H9 (cell line): ENCODE measurements around the gene TDP2. TPM values are rescaled to one million over a fixed set of nuclear protein-coding genes. Genes with fewer than 3 reads are reported as not detected.
A peak's percentile ranks its signal among the peaks of the same experiment; 100 is the strongest.

Source experiments
- DNase-seq: peaks from one replicate; pipeline ENCODE4 v3.0.0-alpha.2; 2017
- H2AFZ ChIP-seq: one replicate; pipeline ENCODE4 v1.6.1; 2013; ENCODE audit warnings: mild to moderate bottlenecking, low read length, control low read depth, moderate library complexity
- H2AK5ac ChIP-seq: 2 replicates; pipeline ENCODE4 v1.6.1; 2013; ENCODE audit warnings: low read length, control low read depth, mixed read lengths; ENCODE audit not compliant: insufficient read length
- H2BK120ac ChIP-seq: one replicate; pipeline ENCODE4 v1.6.1; 2013; ENCODE audit warnings: low read depth, mild to moderate bottlenecking, low read length, control low read depth, inconsistent platforms; ENCODE audit not compliant: poor library complexity, severe bottlenecking
- H2BK12ac ChIP-seq: 2 replicates; pipeline ENCODE4 v1.6.1; 2013; ENCODE audit warnings: low read length, control low read depth, mixed read lengths, low read depth; ENCODE audit not compliant: insufficient read length
- H2BK15ac ChIP-seq: 2 replicates; pipeline ENCODE4 v1.6.1; 2013; ENCODE audit warnings: low read depth, low read length, control low read depth
- H2BK20ac ChIP-seq: one replicate; pipeline ENCODE4 v1.6.1; 2013; ENCODE audit warnings: low read depth, mild to moderate bottlenecking, low read length, control low read depth, inconsistent platforms; ENCODE audit not compliant: poor library complexity, severe bottlenecking
- H2BK5ac ChIP-seq: 2 replicates; pipeline ENCODE4 v1.6.1; 2013; ENCODE audit warnings: low read length, control low read depth, mixed read lengths; ENCODE audit not compliant: insufficient read length
- H3K14ac ChIP-seq: 2 replicates; pipeline ENCODE4 v1.6.1; 2013; ENCODE audit warnings: low read length, control low read depth; ENCODE audit not compliant: insufficient read depth
- H3K18ac ChIP-seq: 2 replicates; pipeline ENCODE4 v1.6.1; 2013; ENCODE audit warnings: low read depth, mild to moderate bottlenecking, mixed read lengths, low read length, control low read depth; ENCODE audit not compliant: insufficient read length
- H3K23ac ChIP-seq: 2 replicates; pipeline ENCODE4 v1.6.1; 2013; ENCODE audit warnings: low read length, control low read depth, mixed read lengths, low read depth; ENCODE audit not compliant: insufficient read length
- H3K23me2 ChIP-seq: 2 replicates; pipeline ENCODE4 v1.6.1; 2013; ENCODE audit warnings: low read depth, mild to moderate bottlenecking, mixed read lengths, low read length, control low read depth; ENCODE audit not compliant: insufficient read length, poor library complexity, severe bottlenecking
- H3K27ac ChIP-seq: 2 replicates; pipeline ENCODE4 v1.5.1; 2013; ENCODE audit warnings: low read length, control low read depth, mixed read lengths, low read depth; ENCODE audit not compliant: insufficient read length
- H3K27me3 ChIP-seq: 2 replicates; pipeline ENCODE4 v1.6.1; 2013; ENCODE audit warnings: low read length, control low read depth, inconsistent platforms; ENCODE audit not compliant: insufficient read depth
- H3K4ac ChIP-seq: 2 replicates; pipeline ENCODE4 v1.6.1; 2013; ENCODE audit warnings: low read depth, mild to moderate bottlenecking, control low read depth, inconsistent platforms, low read length, moderate library complexity
- H3K4me1 ChIP-seq: 2 replicates; pipeline ENCODE4 v1.6.1; 2013; ENCODE audit warnings: low read length, control low read depth, inconsistent platforms; ENCODE audit not compliant: insufficient read depth
- H3K4me2 ChIP-seq: 2 replicates; pipeline ENCODE4 v1.6.1; 2013; ENCODE audit warnings: low read length, control low read depth, mixed read lengths; ENCODE audit not compliant: insufficient read length, insufficient read depth
- H3K56ac ChIP-seq: 2 replicates; pipeline ENCODE4 v1.6.1; 2013; ENCODE audit warnings: low read depth, mild to moderate bottlenecking, mixed read lengths, low read length, control low read depth; ENCODE audit not compliant: insufficient read length
- H3K79me1 ChIP-seq: 2 replicates; pipeline ENCODE4 v1.6.1; 2013; ENCODE audit warnings: low read depth, mild to moderate bottlenecking, moderate library complexity, low read length, control low read depth, inconsistent platforms; ENCODE audit not compliant: insufficient read depth, poor library complexity, severe bottlenecking
- H3K79me2 ChIP-seq: 2 replicates; pipeline ENCODE4 v1.6.1; 2013; ENCODE audit warnings: low read length, control low read depth, inconsistent platforms; ENCODE audit not compliant: insufficient read depth
- H3K9ac ChIP-seq: 2 replicates; pipeline ENCODE4 v1.6.1; 2013; ENCODE audit warnings: low read length, control low read depth, mixed read lengths; ENCODE audit not compliant: insufficient read length; ENCODE audit errors: extremely low read depth
- H3K9me3 ChIP-seq: one replicate; pipeline ENCODE4 v1.6.1; 2013; ENCODE audit warnings: low read depth, low read length, inconsistent platforms; ENCODE audit not compliant: control insufficient read depth
- H3T11ph ChIP-seq: one replicate; pipeline ENCODE4 v1.6.1; 2013; ENCODE audit warnings: mild to moderate bottlenecking, low read length, control low read depth, inconsistent platforms
- H4K20me1 ChIP-seq: one replicate; pipeline ENCODE4 v1.6.1; 2013; ENCODE audit not compliant: control insufficient read depth, insufficient read length, insufficient read depth
- H4K5ac ChIP-seq: 2 replicates; pipeline ENCODE4 v1.6.1; 2013; ENCODE audit warnings: low read depth, mild to moderate bottlenecking, mixed read lengths, low read length, control low read depth; ENCODE audit not compliant: insufficient read length
- H4K8ac ChIP-seq: replicated peaks from 2 replicates; pipeline ENCODE4 v1.6.1; 2013; ENCODE audit warnings: low read length, control low read depth, mixed read lengths, low read depth; ENCODE audit not compliant: insufficient read length
- H4K91ac ChIP-seq: 2 replicates; pipeline ENCODE4 v1.6.1; 2013; ENCODE audit warnings: low read depth, mild to moderate bottlenecking, moderate library complexity, mixed read lengths, low read length, control low read depth; ENCODE audit not compliant: insufficient read length
- H3K27ac Mint-ChIP-seq, 3 experiments: 2 replicates in 2 of 3; 3 replicates in 1 of 3; pipeline ENCODE4 v1.8.0; 2020 to 2021; ENCODE audit warnings: mixed read lengths in 3 of 3, mild to moderate bottlenecking in 1 of 3, moderate library complexity in 1 of 3
- H3K27me3 Mint-ChIP-seq: 2 replicates; pipeline ENCODE4 v1.8.0; 2021; ENCODE audit warnings: low read depth, mild to moderate bottlenecking, moderate library complexity, mixed read lengths
- H3K36me3 Mint-ChIP-seq, 3 experiments: 2 replicates in 2 of 3; 3 replicates in 1 of 3; pipeline ENCODE4 v1.8.0; 2020 to 2021; ENCODE audit warnings: low read depth in 3 of 3, mixed read lengths in 3 of 3; ENCODE audit not compliant: insufficient read depth in 1 of 3
- H3K4me1 Mint-ChIP-seq, 2 experiments: 2 replicates each; pipeline ENCODE4 v1.8.0; 2020; ENCODE audit warnings: mixed read lengths in 2 of 2
- H3K4me3 Mint-ChIP-seq, 2 experiments: 2 replicates in 1 of 2; 3 replicates in 1 of 2; pipeline ENCODE4 v1.8.0; 2020 to 2021; ENCODE audit warnings: mild to moderate bottlenecking in 2 of 2, mixed read lengths in 2 of 2, moderate library complexity in 1 of 2
- H3K9me3 Mint-ChIP-seq, 2 experiments: 2 replicates in 1 of 2; 3 replicates in 1 of 2; pipeline ENCODE4 v1.8.0; 2020; ENCODE audit warnings: mild to moderate bottlenecking in 2 of 2, mixed read lengths in 2 of 2, moderate library complexity in 1 of 2
- WGBS: extraction: QIAGEN DNeasy Blood & Tissue Kit; methylation state at CpG from one replicate; pipeline ENCODE4 v1.1.7; 2013; ENCODE audit warnings: missing lambda C conversion rate, low lambda C conversion rate, mixed read lengths; ENCODE audit not compliant: insufficient read length; ENCODE audit errors: extremely low coverage; 5-methylcytosine and 5-hydroxymethylcytosine counted together
- total RNA-seq: library from RNA; stranded (reverse); gene quantifications from 2 replicates; pipeline ENCODE4 v1.2.1, GENCODE V29; 2021
- TF ChIP-seq, protein P1 (sequence below): fragments of 200-600 bp; sonication (generic); conservative IDR thresholded peaks from 3 replicates; pipeline ENCODE4 v1.8.0; 2021; ENCODE audit warnings: antibody characterized with exemption, mild to moderate bottlenecking

The TDP2 gene
- total RNA-seq, 1 experiment from 2014 or later, result 55.6 TPM

DNA sequence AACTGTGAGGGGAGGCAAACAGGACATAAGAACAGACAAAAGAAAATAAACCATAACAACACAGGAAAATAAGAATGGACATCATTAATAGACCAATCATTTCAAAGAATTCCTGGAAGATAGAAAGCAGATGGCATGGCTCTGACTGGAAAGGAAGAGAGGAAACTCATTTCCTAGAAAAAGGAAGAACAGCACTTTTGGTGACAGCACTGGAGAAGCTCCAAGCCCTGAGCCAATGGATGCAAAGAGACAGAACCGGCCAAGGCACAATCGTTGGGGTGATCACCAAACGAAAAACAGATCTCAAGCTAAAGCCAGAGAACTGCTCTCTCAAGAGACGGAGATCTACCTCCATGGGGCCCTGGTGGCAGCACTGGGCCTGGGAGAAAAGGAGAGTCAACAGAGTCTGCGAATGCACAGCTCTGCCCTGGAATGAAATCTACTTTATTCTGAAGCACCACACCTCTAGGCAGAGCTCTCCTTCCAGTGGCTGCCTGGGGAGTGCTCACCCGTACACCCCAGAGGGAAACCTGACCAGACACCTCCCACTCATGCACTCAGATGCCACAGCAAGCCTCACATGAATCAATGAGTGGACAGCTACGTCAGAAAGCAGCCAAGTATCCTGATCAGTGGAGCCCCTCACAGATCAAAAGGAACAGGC is 44.9 kb downstream of the TDP2 start:
- H3K79me1 ChIP-seq, result no peaks in the 10 kb centered on the region
- Mint-ChIP-seq H3K4me1 (peaks cover 0 to 9% of the 10 kb centered on the region in 2 experiments; a peak in 1 of 4 replicates), H3K4me3 (no peak overlapping the region), H3K36me3 (no peaks in the 10 kb centered on the region), H3K27me3 (no peaks in the 10 kb centered on the region), H3K9me3 (no peaks in the 10 kb centered on the region), H3K27ac (peak overlapping the region in 2 of 3 experiments; percentile 11 to 46; a peak in 3 of 7 replicates)
- H4K20me1 ChIP-seq, result no peaks in the 10 kb centered on the region
- no peak overlapping the region for H3K23ac ChIP-seq
- H3K56ac ChIP-seq, result no peak overlapping the region
- no peak overlapping the region for H4K5ac ChIP-seq
- no peaks in the 10 kb centered on the region for H3K4me1 ChIP-seq
- WGBS, result no CpG with 5 or more reads among the region's 7 CpGs
- H3K9ac ChIP-seq, result no peak overlapping the region
- H2AK5ac ChIP-seq, result no peak overlapping the region
- H3K27me3 ChIP-seq, result no peaks in the 10 kb centered on the region
- H3K79me2 ChIP-seq, result no peaks in the 10 kb centered on the region
- no peak overlapping the region for H2BK15ac ChIP-seq
- H3K9me3 ChIP-seq, result no peaks in the 10 kb centered on the region
- no peak overlapping the region for H3K4me2 ChIP-seq
- no peak overlapping the region for H2BK12ac ChIP-seq
- H4K91ac ChIP-seq, result no peak overlapping the region
- no peak overlapping the region for H3K14ac ChIP-seq
- H2BK20ac ChIP-seq, result no peak overlapping the region
- no peak overlapping the region for H3K4ac ChIP-seq
- no peaks in the 10 kb centered on the region for H3K23me2 ChIP-seq
- H3K27ac ChIP-seq, result no peak overlapping the region
- TF ChIP-seq, protein P1, sequence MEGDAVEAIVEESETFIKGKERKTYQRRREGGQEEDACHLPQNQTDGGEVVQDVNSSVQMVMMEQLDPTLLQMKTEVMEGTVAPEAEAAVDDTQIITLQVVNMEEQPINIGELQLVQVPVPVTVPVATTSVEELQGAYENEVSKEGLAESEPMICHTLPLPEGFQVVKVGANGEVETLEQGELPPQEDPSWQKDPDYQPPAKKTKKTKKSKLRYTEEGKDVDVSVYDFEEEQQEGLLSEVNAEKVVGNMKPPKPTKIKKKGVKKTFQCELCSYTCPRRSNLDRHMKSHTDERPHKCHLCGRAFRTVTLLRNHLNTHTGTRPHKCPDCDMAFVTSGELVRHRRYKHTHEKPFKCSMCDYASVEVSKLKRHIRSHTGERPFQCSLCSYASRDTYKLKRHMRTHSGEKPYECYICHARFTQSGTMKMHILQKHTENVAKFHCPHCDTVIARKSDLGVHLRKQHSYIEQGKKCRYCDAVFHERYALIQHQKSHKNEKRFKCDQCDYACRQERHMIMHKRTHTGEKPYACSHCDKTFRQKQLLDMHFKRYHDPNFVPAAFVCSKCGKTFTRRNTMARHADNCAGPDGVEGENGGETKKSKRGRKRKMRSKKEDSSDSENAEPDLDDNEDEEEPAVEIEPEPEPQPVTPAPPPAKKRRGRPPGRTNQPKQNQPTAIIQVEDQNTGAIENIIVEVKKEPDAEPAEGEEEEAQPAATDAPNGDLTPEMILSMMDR, result no peak
- no peak overlapping the region for H2AFZ ChIP-seq
- H4K8ac ChIP-seq, result no peak overlapping the region
- H2BK120ac ChIP-seq, result no peak overlapping the region
- H3T11ph ChIP-seq, result no peak overlapping the region
- no peak for DNase-seq
- no peak overlapping the region for H3K18ac ChIP-seq
- no peak overlapping the region for H2BK5ac ChIP-seq
